KMS-11 (cell line): ENCODE measurements around the gene SERPINH1.

ENCODE experiments used
- H2AFZ ChIP-seq: fragments of 200-600 bp; sonication (generic); 2 replicates; pipeline ENCODE4 v1.6.1; 2016; ENCODE audit warnings: antibody characterized with exemption, mixed run types, low read depth
- H3K27ac ChIP-seq: fragments of 200-600 bp; sonication (generic); 2 replicates; pipeline ENCODE4 v1.6.1; 2016; ENCODE audit warnings: mild to moderate bottlenecking, mixed run types
- H3K27me3 ChIP-seq: fragments of 200-600 bp; sonication (generic); 2 replicates; pipeline ENCODE4 v1.6.1; 2017; ENCODE audit warnings: mild to moderate bottlenecking, low read depth, mixed run types, moderate library complexity; ENCODE audit not compliant: insufficient read depth
- H3K36me3 ChIP-seq: fragments of 200-600 bp; sonication (generic); 2 replicates; pipeline ENCODE4 v1.6.1; 2017; ENCODE audit warnings: mild to moderate bottlenecking, mixed run types; ENCODE audit not compliant: insufficient read depth
- H3K4me1 ChIP-seq: fragments of 200-600 bp; sonication (generic); 2 replicates; pipeline ENCODE4 v1.6.1; 2016; ENCODE audit warnings: mild to moderate bottlenecking, low read depth, mixed run types; ENCODE audit not compliant: poor library complexity, severe bottlenecking
- H3K4me2 ChIP-seq: fragments of 200-600 bp; sonication (generic); 2 replicates; pipeline ENCODE4 v1.7.0; 2016; ENCODE audit warnings: mild to moderate bottlenecking, mixed run types
- H3K4me3 ChIP-seq: fragments of 200-600 bp; sonication (generic); IDR thresholded peaks from 2 replicates; pipeline ENCODE4 v1.6.1; 2017; ENCODE audit warnings: low read depth, low read length, mixed read lengths; ENCODE audit not compliant: insufficient read depth
- H3K79me2 ChIP-seq: fragments of 200-600 bp; sonication (generic); 2 replicates; pipeline ENCODE4 v1.6.1; 2016; ENCODE audit warnings: low read depth, mixed run types; ENCODE audit not compliant: insufficient read depth
- H3K9ac ChIP-seq: fragments of 200-600 bp; sonication (generic); 2 replicates; pipeline ENCODE4 v1.6.1; 2016; ENCODE audit warnings: mild to moderate bottlenecking, mixed run types
- H4K20me1 ChIP-seq: fragments of 200-600 bp; sonication (generic); 2 replicates; pipeline ENCODE4 v1.6.1; 2016; ENCODE audit warnings: mild to moderate bottlenecking, mixed run types; ENCODE audit not compliant: insufficient read depth
- TF ChIP-seq, protein P1 (sequence below): fragments of 200-600 bp; sonication (generic); conservative IDR thresholded peaks from 2 replicates; pipeline ENCODE4 v1.6.1; 2017; ENCODE audit warnings: low read depth, mild to moderate bottlenecking, antibody characterized with exemption, low read length, moderate library complexity, mixed read lengths

Gene SERPINH1

DNA sequence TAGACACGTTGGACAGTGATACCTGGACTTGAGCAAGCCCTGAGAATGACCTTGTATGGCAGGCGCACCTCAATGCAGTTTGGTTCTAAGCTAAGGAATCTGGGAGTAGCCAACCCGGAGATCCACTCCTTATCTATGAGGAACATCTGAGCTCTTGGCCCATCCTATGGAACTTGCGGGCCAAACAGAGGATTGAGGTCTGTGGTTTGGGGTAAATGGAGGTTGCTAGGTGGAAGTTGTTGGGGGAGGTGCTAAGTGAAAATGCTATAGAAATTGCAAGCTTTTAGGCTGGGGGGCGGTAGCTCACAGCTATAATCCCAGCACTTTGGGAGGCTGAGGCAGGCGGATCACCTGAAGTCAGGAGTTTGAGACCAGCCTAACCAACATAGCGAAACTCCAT is 45.2 kb upstream of the SERPINH1 start:
- no peak overlapping the region for H3K4me2 ChIP-seq
- no peak overlapping the region for H3K9ac ChIP-seq
- H3K4me1 ChIP-seq = no peaks in the 10 kb centered on the region
- H4K20me1 ChIP-seq = no peaks in the 10 kb centered on the region
- H2AFZ ChIP-seq = no peak overlapping the region
- H3K4me3 ChIP-seq = no peak overlapping the region
- no peaks in the 10 kb centered on the region for H3K36me3 ChIP-seq
- no peak overlapping the region for H3K27ac ChIP-seq
- H3K79me2 ChIP-seq = no peaks in the 10 kb centered on the region
- TF ChIP-seq, protein P1, sequence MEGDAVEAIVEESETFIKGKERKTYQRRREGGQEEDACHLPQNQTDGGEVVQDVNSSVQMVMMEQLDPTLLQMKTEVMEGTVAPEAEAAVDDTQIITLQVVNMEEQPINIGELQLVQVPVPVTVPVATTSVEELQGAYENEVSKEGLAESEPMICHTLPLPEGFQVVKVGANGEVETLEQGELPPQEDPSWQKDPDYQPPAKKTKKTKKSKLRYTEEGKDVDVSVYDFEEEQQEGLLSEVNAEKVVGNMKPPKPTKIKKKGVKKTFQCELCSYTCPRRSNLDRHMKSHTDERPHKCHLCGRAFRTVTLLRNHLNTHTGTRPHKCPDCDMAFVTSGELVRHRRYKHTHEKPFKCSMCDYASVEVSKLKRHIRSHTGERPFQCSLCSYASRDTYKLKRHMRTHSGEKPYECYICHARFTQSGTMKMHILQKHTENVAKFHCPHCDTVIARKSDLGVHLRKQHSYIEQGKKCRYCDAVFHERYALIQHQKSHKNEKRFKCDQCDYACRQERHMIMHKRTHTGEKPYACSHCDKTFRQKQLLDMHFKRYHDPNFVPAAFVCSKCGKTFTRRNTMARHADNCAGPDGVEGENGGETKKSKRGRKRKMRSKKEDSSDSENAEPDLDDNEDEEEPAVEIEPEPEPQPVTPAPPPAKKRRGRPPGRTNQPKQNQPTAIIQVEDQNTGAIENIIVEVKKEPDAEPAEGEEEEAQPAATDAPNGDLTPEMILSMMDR = no peak
- no peaks in the 10 kb centered on the region for H3K27me3 ChIP-seq

DNA sequence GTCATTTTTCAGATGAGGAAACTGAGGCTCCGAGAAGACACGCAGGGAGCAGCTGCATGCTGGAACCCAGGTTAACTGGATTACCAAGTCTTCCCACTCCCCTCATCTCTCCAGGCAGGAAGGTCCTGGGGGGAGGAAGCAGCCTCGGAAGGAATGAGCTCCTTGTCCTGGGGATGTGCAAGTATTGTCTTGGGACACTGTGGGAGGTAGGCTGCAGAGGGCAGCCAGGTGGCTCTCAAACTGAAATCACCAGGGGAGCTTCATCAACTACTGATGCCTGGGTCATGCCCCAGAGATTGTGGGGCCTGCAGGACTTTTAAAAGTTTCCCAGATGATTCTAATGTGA is 43.9 kb upstream of the SERPINH1 start:
- Histone ChIP-seq H3K27ac (no peak overlapping the region), H2AFZ (no peak overlapping the region), H4K20me1 (no peaks in the 10 kb centered on the region), H3K36me3 (no peaks in the 10 kb centered on the region), H3K9ac (no peak overlapping the region), H3K79me2 (no peaks in the 10 kb centered on the region), H3K27me3 (no peaks in the 10 kb centered on the region), H3K4me3 (no peak overlapping the region), H3K4me2 (no peak overlapping the region), H3K4me1 (peaks cover 9% of the 10 kb centered on the region)
- TF ChIP-seq, protein P1 = no peak

DNA sequence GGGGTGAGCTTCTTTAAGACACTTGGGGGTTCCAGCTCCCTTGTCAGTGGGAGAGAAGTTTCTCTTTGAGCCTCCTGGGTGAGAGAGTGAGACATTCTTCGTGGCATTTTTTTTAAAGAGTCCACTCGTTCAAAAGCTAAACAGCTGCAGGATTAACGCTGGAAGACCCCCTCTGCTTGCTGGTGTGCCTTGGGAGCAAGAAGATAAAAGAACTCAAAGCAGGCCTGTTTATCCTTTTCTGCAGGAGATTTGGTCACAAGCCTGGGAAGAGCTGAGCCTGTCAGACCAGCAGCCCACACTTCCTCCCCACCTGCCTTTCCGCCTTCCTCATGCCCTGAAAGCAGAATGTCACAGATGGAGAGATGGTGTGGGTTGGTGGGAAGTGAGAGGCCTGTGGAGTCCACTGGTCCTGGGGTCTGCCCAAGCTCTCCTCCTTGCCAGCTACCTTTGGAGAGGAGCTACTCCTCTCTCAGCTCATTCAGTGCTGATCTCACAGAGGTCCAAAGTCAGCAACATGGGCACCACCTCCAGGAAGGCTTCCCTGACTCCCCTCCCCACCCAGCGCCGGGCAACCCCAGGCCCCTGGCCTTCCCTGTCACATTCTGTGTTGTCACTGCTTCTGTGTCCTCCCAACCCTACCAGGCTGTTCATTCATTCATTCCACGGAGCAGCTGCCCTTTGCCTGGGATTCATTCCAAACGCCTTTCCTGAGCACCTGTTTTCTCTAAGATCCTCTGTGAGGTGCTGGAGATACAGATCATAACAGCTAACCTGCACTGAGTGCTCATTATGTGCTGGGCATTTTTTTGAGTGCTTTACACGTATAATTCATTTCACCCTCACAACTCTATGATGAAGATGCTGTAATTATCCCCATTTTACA is 43.0 kb upstream of the SERPINH1 start:
- H3K27me3 ChIP-seq = no peaks in the 10 kb centered on the region
- H3K79me2 ChIP-seq = no peaks in the 10 kb centered on the region
- no peak overlapping the region for H3K9ac ChIP-seq
- no peaks in the 10 kb centered on the region for H4K20me1 ChIP-seq
- H3K4me3 ChIP-seq = no peak overlapping the region
- TF ChIP-seq, protein P1 = no peak
- no peaks in the 10 kb centered on the region for H3K36me3 ChIP-seq
- peaks cover 18% of the 10 kb centered on the region for H3K4me1 ChIP-seq
- H3K4me2 ChIP-seq = no peak overlapping the region
- H3K27ac ChIP-seq = no peak overlapping the region
- H2AFZ ChIP-seq = no peak overlapping the region

DNA sequence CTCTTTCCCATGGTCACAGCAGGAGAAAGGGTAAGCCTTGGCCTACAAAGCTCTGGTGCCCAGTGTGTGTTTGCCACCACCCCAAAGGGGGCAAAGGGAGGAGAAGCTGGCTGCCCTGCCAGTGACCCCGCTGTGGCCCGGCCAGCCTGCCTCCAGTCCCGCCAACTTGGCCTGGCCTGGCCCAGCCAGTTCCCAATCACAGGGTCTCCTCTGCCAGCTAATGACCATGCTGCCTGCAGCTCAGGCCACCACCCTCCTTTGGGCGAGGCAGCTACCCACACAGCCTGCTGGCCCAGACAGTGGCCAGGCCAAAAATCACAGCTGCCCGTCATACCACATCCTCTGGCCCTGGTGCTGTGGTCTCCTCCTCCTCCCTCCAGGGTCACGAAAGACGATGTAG is 41.4 kb upstream of the SERPINH1 start:
- H4K20me1 ChIP-seq = no peaks in the 10 kb centered on the region
- peaks cover 9% of the 10 kb centered on the region; the same call in 1 of the 2 replicates for H3K27me3 ChIP-seq
- H3K9ac ChIP-seq = no peak overlapping the region
- H3K27ac ChIP-seq = no peak overlapping the region
- no peaks in the 10 kb centered on the region for H3K79me2 ChIP-seq
- H3K4me3 ChIP-seq = no peak overlapping the region
- TF ChIP-seq, protein P1 = no peak
- peaks cover 30% of the 10 kb centered on the region for H3K4me1 ChIP-seq
- H2AFZ ChIP-seq = no peak overlapping the region
- H3K4me2 ChIP-seq = no peak overlapping the region
- H3K36me3 ChIP-seq = no peaks in the 10 kb centered on the region
